ENCODE data around the gene ZNF282.

Gene ZNF282

GRCh38 chr7:149195180-149196150, at the start of gene ZNF282:
TSS of gene ZNF282 (plus strand) at chr7:149195546. CDS start at chr7:149195590, 44 bp downstream.
- peak; percentile 65 for DNase-seq

DNA sequence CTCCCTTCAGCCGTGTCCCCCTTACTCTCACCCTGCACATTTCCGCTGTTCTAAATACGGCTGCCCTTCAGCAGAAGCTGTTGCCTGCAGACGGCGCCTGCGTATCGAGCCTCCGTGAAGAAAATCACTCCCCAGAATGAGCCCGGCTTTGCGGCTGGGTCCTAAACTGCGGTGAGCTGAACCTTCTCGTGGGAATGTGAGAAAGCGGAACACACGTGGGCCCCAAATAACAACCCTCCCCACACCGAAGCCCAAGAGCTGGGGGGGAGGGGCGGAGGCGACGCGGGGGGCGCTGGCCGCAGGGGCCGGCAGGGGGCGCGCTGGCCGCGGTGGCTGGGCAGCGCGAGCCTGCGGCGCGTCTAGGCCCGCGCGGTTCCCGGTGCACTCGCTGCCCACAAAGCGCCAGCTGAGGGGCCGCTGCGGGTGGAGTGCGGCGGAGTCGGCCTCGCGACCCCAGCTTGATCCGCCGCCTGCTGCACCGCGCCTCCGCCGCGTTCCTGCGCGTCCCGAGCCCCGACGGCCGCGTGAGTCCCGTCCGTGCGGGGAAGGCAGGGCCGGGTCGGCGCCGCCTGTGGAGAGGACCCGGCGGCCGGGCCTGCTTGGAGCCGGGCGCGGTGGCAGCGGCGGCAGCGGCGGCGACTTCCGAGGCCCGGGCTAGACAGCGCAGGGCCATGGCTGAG, 48.1 kb upstream of the ZNF282 start, which contains the start of gene ZNF398:
Gene ZNF398, plus strand, starts transcription at position 382 of the 680 bp plus-strand sequence. Its CDS starts 290 bp downstream, at position 672.
- DNase-seq, result peak; percentile 88

DNA sequence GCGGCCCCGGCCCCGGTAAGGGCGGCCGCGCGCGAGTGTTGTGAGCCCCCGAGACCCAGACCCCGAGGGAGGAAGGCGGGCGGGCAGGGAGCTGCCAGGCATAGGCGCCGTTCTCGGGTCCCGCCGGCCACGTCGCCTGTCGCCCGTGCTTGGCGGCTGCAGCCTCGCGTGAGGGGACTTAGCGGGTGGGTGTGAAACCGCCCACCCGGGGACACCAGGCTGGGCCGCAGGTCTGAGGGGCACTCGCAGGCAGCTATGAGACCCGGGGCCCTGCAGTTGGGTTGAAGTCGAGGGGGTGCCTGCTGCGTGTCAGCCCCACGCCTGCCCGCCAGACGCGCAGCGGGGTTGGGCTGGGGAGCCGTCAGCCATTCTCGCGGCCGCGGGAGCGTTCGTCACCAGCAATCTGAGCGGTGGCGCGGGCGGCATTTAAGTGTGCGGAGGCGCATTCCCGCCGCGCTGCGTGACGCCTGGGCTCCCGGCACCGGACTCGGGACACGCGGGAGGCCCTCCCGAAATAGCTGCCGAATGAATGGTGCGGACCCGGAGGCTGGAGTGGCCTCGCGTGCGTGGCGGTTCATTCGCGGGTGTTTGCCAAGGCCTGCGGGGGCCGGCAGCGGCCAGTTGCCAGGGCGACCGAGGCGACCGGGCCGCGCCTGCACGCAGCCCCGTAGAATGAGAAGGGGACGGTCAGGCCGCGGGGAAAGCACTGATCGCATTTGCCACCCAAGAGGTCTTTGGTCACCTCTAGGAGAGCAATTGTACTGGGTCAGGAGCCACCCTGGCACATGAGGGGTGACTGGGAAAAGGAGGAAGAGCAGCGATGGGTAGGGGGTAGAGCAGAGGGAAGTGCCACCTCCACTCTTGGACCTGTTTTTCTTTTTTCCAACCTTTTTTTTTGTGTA, 47.3 kb upstream of the ZNF282 start:
- DNase-seq, result peak; percentile 61

GRCh38 chr7:149150981-149151380, 44.4 kb upstream of the ZNF282 start:
- DNase-seq, result no peak

DNA sequence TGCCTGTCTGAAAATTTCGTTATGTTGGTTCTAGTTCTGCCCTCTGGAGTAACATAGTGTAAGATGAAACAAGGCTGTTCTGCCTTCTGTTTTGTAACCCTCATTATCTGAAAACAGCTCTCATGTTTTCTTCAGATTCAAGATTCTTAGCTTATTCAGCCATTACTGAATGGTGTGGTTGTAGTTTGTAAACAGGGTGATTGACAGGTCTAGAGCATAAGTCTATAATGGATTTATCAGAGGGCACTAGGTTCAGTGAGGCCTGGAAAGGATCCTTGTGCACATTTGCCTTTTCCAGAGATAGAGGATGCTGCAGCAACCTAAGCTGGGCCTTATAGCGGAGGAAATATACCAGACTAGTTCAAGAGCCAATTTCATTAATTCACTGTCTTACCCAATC, 42.0 kb upstream of the ZNF282 start:
- DNase-seq, result no peak

- no peak for DNase-seq
These were observed 41.3 kb upstream of the ZNF282 start for GRCh38 chr7:149154056-149154455.

GRCh38 chr7:149156898-149157297, 38.4 kb upstream of the ZNF282 start:
- no peak for DNase-seq

DNA sequence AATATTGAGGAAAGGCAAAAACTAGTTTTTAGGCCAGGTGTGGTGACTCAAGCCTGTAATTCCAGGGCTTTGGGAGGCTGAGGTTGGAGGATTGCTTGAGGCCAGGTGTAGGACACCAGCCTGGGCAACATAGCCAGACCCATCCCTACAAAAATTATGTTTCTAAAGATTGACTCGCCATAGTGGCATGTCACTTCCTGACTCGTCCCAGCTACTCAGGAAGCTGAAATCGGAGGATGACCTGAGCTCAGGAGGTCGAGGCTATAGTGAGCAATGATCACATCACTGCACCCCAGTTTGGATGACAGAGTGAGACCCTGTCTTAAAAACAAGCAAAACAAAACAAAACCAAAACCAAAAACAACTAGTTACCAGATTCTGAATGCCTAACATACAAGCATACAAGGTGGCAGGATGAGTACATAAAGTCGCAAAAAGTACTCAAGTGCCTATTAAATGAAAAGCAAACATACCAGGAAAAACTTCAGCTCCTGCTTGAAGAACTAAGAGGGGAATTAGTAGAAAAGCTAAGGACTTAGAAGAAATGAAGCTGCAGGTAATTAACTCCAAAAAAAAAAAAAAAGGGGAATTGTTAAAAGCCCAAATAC, 34.0 kb upstream of the ZNF282 start:
- DNase-seq, result no peak

DNA sequence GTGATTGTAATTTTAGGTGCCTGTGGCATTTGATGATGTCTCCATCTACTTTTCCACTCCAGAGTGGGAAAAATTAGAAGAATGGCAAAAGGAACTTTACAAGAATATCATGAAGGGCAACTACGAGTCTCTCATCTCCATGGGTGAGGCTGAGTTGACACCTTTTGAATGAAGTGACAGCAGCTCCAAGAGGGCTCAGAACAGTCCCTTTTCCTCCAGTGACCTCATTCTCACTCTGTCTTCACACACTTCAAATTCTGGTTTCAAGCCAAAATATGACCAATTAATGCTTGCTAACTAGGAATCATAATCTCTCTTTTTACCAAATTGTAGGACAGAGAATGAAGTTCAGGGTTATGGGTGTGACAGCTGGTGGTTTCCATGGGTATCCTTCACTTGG, 29.2 kb upstream of the ZNF282 start:
- DNase-seq, result no peak

GRCh38 chr7:149166630-149167352, 28.6 kb upstream of the ZNF282 start:
- DNase-seq, result no peak

DNA sequence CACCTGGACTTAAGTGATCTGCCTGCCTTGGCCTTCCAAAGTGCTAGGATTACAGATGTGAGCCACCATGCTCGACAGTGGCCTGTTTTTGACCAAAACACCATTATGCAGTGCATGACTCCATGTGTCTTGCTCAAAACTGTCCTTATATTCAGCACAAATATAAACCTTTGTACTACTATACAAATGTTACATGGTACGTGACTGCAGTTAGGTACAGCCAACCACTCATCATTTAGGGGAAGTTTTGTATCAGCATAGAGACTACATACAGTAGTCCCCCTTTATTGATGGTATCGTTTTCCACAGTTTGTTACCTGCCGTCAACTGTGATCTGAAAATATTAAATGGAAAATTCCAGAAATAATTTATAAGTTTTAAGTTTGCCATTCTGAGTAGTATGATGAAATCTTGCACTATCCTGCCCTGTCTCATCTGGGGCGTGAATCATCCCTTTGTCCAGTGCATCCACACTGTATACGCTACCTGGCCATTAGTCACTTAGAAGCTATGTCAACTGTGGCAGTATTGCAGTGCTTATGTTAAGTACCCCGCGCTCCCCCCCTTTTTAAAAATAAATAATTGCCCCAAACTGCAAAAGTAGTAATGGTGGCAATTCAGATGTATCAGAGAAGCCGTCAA, 23.3 kb upstream of the ZNF282 start:
- DNase-seq, result no peak

DNA sequence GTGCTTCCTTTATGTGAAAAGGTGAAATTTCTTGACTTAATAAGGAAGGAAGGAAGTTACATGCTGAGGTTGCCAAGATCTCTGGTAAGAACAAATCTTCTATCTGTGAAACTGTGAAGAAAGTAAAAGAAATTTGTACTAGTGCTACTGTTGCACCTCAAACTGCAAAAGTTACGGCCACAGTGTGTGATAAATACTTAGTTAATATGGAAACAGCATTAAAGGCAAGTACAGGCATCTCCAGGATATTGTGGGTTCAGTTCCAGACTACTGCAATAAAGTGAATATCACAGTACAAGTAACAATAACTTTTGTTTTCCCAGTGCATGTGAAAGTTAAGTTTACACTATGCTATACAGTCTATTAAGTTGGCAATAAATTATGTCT, 22.8 kb upstream of the ZNF282 start:
- DNase-seq, result no peak

GRCh38 chr7:149175150-149175549, 20.2 kb upstream of the ZNF282 start:
- DNase-seq, result no peak

DNA sequence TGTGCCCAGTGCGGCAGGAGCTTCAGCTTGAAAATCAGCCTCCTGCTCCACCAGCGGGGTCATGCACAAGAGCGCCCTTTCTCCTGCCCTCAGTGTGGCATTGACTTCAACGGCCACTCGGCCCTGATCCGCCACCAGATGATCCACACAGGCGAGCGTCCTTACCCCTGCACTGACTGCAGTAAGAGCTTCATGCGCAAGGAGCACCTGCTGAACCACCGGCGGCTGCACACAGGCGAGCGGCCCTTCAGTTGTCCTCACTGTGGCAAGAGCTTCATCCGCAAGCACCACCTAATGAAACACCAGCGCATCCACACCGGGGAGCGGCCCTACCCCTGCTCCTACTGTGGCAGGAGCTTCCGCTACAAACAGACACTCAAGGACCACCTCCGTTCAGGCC, 16.1 kb upstream of the ZNF282 start:
- no peak for DNase-seq

DNA sequence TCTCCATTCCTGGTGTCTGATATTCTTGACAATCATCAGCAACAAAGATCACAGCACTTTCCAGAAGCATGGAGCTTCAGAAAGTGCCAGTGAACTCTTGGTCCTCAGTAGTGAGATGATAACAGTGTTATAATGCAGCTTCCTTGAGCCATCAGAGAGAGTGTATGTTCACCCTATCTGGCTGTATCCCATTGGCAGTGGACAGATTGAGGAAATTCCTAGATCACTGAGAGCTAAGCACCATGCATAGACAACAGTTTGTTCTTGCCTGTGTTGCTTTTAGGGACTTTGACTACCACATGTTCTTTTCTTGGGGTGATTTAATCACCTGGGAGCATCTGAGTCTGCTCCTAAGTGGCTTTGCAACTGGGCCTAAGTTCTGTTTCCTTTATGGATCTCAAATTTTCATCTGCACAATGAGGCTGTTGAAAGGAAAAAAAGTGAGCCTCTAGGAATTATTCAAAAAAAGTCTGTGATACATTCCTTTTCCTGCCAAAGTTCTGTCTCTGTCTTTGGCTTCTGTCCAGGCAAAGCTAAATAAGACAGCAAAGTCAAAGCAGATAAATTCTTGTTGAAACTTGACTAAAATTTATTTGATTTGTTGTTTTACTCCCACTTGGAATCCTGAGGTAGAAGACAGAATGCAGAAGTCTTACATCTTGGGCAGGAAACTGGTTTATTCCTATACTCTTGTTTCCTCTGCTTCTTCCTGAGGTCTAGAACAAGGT, 14.5 kb upstream of the ZNF282 start:
- no peak for DNase-seq

DNA sequence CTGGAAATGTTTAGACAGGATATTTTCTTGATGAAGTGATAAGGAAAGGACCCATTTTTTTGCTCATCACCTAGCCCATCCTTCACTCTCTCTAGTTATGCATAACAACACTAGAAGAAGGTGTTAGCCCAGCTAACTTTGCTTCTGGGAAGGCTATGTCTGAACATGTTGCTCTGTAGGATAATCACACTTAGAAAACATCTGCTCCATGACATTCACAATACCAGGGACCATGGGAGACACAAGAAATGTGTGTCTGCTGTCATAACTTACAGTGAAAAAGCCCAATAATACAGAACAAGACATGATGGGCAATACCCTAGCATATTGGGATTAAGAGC, 13.9 kb upstream of the ZNF282 start:
- DNase-seq, result no peak

DNA sequence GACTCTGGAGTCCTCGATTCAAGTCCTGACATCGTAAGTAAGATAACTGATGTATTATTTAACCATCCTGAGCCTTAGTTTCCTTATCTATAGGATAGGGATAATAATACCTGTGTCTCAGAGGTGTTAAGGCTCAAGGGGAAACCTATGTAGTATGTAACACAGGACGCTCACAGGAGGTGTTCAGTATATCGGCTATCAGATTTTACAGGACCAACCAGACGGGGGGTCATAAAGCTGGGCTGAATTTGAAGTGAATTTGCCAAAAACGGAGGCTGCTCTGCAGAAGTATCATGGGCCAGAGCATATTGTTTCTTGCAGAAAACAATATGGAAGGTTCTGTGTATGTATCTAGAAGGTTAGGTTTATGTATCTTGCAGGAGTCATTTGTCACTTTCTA, 11.1 kb upstream of the ZNF282 start:
- DNase-seq, result no peak

DNA sequence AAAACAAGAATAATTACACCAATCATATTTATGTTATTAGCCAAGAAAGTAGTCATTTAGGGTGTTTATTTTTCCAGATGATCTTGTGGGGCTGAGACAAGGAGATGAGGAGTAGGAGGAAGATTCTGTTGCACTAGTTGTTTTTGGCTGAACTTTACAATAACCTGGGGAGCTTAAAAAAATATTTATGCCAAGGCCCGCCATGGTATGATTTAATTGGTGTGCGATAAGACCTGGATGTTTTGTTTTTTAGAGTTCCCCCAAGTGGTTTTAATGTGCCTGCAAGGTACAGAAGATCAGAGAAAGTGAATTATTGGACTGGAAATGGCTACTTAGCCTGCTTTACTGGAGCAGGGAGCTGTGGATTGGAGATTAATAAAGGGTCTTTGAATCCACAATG, 7.1 kb upstream of the ZNF282 start:
- DNase-seq, result no peak

DNA sequence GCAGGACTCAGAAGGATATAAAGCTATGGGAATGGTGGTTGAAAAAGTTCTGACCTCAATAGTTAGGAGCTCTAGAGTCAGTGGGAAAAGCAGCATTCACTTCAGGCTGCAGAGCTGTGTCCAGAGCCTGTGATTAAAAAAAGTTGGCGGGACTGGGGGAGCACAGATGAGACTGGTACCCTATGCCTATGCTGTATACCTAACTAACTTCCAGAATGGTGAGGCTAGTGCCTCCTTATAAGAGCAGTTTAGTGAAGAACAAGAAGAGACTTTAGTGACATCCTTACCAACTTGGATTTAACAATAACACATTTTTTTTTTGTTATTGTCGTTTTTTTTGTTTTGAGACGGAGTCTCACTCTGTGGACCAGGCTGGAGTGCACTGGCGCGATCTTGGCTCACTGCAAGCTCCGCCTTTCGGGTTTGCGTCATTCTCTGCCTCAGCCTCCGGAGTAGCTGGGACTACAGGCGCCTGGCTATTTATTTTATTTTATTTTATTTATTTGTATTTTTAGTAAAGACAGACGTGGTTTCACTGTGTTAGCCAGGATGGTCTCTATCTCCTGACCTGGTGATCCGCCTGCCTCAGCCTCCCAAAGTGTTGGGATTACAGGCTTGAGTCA, 6.6 kb upstream of the ZNF282 start:
- no peak for DNase-seq

GRCh38 chr7:149191851-149192250, 3.5 kb upstream of the ZNF282 start:
- no peak for DNase-seq
